CD4-positive, alpha-beta T cell treated with Interferon alpha-2 for 1 hour (primary cell): ENCODE measurements around the gene ERICH6.

ENCODE experiments used
- DNase-seq, 2 donors: peaks; one replicate each; pipeline ENCODE4 v3.0.0-alpha.2; 2020 to 2022

Gene ERICH6

DNA sequence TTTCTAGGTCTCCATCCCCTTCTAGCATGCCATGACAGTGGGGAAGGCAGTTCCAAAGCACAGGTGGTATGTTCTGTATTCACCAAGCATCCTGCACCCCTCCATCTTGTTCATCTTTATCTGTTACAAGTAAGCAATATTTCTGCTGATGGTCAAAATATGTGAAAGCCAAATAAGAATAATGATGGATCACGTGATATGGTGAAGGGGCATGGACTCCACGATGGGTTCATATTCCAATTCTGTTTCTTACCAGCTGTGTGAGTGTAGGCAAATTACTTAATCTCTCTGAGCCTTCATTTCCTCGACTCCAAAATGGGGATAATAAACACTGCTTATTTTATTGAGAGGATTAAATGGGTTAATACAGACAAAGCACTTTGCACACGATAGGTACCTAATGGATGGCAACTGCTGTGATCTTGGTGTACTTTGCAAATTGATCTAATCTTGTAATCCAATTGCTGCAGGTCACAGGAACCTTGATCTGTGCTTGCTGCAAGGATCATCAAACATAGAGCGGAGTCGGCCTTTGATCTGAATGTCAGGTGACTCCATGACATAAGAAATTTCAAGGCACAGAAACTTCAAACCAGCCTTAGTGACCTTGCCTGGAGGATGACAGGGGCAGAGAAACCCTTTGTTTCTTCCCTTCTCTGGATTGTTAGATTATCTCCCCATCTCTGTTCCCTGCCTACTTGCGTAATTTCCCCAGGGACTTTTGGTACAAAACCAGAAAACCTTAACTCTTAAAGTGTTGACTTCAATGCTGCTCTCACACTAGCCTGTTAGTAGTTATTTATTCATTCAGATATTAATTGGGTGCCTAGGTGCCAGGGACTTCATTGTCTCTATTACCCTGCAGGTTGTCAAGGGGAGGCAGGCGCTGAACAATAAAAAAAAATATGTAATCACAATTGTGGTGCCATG, 33.4 kb upstream of the ERICH6 start:
- DNase-seq, result no peak

DNA sequence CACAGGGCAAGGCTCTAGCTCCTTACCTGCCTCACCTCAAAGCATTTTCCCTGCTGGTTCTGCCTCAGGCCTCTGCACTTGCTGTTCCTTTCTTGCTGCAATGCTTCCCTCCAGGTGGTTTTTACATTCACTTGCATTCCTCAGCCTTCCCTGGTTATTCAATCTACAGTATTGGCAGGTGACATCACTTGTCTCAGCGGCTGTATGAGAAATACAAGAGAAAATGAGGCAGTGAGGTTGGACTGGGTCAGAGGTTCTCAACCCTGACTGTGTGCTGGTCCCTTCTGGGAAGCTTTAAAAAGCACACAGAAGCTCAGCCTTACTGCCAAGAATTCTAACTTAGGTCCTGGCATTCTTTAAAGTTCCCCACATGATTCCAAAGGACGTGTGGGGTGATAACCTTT, 32.6 kb upstream of the ERICH6 start:
- no peak for DNase-seq

DNA sequence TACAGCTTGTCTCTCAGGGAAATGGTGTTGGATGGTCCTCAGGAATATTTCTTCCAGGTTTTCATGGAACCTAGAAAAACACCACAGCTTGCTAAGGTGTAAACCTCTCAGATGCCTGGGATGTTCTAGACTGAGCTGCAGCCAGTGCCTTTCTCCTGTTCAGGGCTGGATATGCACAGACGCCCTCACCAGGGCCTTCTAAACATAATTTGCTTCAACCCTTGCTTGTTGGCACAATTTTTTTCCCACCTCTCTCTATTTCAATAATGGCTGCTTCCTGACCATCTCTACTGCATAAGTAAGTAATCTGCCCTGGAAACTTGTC, 31.0 kb upstream of the ERICH6 start:
- no peak for DNase-seq

DNA sequence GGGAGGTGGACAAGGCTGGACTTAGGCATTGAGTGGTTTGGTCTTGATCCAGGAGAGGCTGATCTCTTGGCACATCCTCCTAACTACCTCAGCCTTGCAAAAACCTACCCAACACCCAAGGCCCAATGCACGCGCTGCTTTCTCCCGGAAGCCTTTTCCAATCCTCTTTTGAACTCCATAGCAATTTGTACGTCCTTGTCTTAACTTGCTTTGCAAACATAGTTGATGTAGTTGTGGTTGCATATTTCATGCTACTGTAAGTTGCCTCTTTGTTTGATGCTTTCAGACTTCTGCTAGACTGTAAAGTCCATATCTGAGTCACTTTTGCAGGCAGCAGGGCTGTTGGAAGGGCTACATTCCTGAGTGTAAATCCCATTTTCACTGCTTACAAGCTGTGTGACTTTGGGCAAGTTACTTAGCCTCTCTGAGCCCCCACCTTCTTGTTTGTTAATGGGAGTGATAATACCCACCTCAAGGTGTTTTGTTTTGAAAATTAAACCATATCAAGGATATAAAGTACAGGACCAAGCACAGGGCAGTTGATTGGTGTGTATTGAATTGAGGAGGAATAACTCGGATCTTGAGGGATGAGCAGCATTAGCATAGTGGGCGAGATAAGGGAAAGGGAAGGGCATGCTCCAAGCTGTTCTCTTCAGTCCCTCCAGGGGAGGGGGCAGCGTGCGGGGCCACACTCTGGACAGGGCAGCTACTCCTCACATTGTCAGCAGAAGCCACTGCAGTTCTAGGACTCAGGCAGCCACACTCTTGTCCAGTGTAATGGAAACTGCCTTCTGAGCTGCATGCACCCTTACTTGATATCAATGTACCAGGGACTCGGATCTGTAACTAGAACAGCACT, 30.4 kb upstream of the ERICH6 start:
- DNase-seq, result no peak

DNA sequence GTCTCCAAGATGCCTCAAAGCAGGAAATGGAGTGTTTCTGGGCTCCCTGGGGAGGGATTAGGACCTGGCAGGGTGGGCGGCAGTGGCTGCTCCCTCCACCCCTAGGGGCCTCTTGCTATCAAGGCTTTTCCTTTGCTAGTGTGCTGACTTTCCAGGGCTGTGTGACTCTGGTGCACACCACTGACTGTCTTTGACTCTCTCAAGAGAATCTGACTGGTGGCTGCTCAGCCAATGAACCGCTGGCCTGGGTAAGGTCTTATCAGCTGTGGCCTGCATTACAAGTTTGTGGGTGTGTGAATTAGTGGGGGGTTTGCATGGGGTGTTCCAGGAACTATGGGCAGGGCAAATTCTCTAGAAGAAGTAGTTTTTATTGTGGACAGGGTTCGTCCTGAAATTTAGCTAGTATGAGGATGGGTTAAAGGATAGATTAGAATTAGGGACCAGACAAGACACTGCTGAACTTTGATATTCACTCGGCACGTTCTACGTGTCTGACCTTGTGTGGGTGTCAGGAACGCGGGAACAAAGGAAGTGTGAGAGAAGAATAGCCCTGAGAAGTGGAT, 29.7 kb upstream of the ERICH6 start:
- DNase-seq, result no peak

DNA sequence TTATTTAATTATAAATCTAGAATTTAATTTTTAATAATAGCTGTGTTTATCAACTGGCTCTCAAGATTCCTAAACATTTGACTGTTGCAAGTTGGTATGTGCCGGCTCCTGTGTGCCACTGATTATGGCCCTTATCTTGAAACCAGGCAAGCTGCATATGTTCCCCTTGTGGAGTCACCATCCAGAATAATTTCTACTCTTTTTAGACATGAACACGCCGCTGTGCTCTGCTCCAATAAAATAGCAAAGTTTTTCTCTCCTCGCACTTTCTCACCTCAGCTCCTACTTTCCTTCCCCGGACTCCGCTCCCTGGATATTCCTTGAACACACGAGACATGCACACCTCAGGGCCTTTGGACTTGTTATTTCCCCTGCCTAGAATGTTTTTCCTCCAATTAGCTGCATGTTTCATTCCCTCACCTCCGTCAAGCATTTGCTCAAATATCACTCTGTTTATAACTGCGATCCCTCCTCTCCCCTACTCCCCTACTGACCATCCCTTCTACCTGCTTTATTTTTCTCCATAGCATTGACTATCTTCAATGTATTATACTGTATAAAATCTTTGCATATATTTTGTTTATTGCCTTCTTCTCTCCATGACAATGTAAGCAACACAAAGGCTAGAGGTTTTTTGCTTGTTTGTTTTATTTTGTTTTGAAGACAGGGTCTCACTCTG, 26.1 kb upstream of the ERICH6 start:
- no peak for DNase-seq

DNA sequence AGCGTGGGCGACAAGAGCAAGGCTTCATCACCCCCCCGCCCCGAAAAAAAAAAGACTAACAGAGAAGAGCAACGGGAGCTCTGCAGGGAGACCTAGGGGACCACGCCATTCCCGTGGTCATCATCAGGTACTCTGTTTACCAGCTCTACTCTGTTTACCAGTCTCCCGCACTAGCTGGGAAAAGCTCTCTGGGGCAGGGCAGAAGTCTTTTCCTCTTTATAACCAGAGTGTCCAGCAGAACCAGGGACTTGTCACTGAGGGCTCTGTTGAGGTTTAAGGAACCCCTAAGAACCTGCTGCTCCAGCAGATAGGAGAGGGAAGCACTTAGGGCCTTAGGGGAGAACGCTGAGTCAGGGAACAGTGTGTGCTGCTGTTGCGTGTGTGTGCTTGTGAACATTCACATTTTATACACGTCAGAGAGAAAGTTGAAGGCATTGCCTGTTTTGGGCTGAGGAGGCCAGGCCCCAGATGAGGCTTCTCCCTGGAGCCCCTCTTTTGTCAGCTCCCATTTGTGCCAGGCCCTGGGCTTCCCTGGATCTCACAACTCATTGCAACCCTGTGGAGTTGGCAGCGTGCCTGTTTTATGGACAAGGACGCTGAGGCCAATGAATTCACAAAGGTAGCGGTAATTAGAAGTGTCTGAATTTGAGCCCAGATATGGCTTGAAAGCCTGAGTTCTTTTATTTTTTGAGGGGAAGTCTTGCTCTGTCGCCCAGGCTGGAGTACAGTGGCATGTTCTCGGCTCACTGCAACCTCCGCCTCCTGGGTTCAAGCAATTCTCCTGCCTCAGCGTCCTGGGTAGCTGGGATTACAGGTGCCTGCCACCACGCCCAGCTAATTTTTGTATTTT, 24.2 kb upstream of the ERICH6 start:
- DNase-seq, result no peak

DNA sequence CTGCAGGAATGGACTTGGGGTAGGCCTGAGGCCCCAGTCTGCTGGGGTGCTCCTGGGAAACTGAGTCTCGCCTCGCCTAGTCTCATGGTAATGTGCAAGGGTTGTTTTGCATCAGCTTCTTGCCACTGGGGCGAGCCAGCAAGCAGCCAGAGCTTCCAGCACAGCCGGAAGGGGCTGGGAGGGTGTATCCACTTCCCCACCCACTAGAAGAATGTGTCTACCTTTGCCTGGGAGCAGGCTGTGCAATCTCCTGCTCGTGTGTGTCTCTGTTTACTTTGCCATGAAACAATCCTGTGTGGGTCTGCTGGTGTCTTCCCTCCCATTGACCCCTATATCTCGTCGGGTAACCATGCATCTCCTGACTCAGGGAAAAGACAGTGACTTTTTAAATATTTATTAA, 21.8 kb upstream of the ERICH6 start:
- DNase-seq, result no peak

DNA sequence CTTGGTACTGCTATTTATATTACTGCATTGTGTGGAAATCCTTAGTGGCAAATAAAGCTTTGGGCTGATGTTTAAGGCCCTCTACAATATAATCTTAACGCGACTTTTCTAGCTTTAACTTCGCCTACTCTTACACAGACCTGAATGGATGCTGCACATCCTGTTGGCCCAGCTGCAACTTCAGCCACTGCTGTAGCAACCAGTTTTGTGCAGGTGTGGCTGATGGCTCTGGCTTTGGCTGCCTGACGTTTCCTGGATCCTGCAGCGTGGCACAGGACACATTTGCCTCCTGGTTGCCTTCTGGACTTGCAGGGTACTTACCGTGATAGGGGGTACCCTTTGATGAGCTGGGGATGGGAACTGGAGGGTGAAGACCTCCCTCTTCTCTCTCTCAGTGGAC, 20.2 kb upstream of the ERICH6 start:
- no peak for DNase-seq

DNA sequence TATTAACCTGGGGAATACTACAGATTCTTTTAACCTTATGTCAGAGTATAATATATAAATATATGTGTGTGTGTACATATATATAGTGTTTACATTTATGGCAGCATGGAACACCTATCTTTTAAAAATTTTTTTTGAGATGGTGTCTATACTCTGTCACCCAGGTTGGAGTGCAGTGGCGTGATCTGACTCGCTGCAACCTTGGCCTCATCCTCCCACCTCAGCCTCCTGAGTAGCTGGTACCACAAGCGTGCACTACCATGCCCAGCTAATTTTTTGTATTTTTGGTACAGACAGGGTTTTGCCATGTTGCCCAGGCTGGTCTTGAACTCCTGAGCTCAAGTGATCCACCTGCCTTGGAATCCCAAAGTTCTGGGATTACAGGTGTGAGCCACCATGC, 18.5 kb upstream of the ERICH6 start:
- no peak for DNase-seq

DNA sequence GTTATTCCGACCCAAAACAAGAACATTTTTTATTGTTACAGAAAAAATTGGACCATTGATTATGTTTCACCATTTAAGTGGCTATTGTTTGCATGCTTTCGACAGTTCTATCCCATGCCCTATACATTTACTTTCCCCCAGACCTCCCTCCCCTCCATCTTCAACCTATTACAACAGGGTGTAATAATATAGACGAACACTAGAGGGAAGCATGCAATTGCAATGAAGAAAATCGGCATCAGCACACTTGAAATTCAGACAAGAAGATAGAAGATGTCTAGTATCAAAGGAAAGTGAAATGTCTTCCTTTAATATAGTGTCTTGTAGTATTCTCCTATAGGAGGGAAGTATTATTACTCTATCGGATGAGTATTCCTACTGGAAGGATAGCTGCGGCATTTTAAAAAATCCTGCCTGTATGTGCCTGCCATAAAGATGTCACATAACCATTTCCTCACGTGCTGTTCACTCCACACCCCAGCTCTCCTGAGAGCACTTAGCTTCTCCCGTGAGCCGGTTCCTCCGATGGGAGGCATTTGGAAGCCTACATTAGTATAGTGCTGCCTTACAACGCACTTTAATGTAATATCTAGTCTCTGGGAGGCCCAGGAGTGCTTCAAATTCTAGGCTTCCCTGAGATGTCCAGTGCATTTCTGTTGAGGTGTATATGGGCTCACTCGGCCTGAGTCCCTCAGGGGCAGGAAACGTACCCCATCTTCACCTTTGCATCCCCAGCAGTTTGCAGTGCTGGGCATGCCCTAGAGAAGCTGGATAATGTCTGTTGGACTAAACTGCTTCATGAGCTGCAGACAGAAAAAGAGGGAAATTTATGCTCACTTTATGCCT, 17.8 kb upstream of the ERICH6 start:
- peak; percentile 9 to 80 for DNase-seq

DNA sequence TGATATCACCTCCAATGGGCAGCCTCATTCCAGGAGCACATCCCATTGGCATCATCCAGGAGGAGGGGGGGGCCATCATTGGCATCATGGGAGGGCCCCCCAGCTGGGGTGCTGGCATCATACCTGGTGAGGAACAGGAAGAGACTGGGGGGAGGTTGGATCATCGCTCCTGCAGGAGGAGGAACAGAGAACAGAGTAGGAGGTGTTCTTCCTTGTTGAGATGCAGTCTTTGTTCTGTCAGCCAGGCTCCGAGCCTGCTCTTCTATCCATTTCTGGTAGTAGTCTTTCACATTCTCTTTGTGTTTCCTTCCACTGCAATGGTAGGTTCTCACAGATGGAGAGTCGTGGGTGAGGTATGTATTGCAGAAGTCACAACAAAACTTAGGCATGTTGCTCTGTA, 16.7 kb upstream of the ERICH6 start:
- no peak for DNase-seq

DNA sequence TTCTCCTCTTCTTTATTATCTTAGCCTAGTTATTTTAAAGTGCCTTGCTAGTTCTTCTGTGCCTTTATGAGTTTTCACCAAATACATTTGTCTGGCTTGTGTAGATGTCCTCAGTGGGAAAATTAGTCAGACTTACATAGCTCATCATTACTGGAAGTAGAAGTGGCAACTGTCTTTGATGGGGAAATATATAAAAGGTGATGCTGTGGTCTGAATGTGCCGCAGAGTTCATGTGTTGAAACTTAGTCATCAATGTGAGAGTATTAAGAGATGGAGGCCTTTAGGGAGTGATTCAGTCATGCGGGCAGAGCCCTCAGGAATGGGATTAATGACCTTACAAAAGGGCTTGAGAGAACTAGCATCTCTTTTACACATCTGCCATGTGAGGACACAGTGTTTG, 6.4 kb upstream of the ERICH6 start:
- DNase-seq, result no peak

DNA sequence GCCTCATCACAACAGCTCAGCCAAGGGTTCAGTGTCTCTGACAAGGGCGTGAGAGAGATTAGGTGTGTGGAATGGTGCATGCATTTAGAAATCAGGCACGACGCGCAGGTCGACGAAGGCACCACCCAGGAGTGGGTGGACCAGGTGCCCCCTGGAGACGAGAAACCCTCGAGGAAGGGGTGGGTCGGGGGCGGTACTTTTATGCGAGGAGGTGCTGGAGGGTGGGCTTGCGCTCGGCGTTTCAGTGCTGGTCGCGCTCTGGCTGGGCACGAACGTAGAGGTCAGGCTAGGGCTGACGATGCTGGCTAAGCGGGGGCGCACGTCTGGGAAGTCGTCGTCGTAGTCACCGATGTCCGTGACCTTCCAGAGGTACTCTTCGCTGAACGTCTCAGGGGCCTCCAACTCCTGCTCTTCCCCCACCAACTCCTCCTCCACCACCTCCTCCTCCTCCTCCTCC, 393 bp downstream of the ERICH6 start:
- DNase-seq, result peak; percentile 42 to 58

DNA sequence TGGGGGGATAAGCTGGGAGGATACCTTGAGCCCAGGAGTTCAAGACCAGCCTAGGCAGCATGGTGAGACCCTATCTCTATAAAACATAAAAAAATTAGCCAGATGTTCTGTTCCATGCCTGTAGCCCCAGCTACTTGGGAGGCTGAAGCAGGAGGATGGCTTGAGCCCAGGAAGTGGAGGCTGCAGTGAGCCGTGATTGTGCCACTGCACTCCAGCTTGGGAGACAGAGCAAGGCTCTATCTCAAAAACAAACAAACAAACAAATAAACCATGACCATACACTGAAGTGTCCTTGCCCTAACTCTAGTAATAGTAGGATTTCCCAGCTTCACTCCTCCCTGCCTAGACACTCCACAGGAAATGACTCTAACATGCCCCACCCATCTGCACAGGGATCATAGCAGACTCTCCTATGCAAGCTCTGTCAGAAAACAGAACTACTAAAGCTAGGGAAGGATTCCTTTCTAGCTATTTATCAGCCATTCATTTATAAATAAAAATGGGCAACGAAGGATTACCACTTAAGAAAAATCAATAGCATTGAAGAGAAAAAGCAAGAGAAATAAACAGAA, 4.6 kb downstream of the ERICH6 start:
- no peak for DNase-seq

DNA sequence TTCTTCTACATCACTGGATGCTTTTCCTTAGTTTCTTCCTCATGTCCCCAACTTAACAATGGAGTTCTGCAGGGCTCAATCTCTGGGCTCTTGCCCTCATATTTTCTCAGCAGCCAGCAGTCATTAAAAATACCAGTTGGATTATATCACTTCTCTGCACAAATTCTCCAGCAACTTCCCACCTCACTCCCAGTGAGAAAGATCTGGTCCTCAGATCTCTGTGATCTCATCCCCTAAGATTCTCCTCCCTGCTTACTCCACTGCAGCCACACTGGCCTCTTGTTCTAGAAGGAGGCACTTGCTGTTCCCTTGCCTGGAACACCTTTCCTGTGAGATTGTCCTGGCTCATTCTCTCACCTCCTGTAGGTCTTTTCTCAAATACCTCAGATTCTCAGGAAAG, 6.1 kb downstream of the ERICH6 start:
- no peak for DNase-seq

DNA sequence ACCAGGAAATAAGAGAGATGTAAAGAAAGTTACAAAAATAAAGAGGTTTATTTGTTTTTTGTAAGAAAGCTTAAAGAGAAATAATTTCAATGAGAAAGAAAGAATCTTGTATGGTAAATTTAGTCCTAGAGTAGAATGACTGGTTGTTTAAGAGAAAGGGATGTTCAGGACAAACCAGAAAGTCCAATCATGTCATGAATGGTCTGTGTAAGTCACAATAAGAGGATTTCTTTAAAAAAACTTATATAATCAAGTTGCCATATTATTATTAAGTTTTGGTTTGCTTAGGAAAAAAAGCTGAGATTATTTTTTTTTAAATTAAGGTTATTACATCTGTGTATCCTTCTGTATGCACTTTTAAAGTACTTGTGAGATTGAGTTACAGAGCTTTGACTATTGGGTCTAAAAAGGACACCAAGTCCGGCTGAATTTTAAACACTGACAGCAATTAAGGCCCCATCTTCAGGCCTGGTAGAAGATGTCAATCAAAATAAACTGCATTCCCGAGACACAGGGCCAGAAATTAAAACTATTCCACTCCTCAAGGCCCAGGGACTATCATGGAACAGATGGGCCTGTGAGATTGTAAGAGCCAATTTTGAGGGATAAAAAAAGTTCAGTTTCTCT, 12.2 kb downstream of the ERICH6 start:
- no peak for DNase-seq

DNA sequence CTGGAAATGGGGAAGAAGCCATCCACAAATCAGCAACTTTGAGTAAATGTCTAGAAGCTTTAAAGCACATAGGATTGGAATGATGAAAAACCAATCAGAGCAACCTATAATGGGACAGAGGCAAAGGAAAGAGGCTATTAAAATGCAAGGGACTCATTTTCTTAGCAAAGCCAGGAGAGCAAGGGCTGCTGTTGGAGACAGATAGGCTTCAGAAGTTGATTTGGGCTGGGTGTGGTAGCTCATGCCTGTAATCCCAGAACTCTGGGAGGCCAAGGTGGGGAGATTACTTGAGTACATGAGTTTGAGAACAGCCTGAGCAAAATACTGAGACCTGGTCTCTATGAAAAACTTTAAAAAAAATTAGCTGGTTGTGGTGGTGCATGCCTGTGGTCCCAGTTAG, 16.1 kb downstream of the ERICH6 start:
- DNase-seq, result no peak

DNA sequence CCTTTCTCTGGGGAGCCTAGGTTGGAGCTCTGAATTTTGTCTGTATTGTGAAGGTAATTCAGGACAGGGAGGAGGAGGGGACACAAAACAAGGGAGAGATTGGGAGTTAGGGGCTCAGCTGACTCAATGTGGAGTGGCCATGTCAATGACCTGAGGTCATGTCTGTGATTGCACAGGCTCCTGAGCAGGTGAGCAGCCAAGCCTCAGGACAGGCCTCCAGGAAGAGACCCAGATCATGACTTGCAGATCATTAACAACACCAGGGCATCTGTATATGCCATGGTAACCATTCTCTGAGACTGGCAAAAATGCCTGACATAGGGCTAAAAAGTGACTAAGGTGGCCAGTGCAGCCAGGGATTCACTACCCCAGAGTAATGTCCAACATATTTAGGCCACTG, 20.9 kb downstream of the ERICH6 start:
- DNase-seq, result no peak

DNA sequence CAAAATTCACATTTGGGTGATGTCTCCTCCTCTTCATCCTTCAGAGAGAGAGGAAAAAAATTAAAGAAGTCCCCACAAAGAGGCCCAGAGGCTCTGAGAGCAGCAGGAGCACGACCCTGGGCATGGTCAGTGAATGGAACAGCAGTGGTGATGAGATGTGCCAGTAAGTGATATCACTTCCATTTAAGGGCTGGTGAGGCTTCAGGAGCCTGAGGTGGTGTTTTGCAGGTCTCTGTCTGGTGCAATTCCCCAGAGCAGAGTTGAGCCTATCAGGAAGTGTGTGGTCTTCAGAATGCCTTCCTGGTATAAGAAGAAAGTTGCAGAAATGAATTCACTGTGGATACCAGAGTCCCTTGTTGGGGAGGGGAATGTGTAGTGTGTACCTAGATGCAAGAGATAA, 21.4 kb downstream of the ERICH6 start:
- DNase-seq, result no peak
